Measurements from ENCODE around the gene SEPTIN5. TPM values are rescaled to one million over a fixed set of nuclear protein-coding genes. Genes with fewer than 3 reads are reported as not detected.

SEPTIN5 gene
- total and polyA plus RNA-seq, 2 donors = 10.1 to 22.2 TPM

- Histone ChIP-seq H3K36me3 (ENCODE audit: control insufficient read depth in 2 of 2, insufficient read depth in 2 of 2, low read length in 1 of 2) (no peaks in the 10 kb centered on the region), H3K27ac (ENCODE audit: low read depth in 1 of 2, low read length in 1 of 2) (no peak overlapping the region), H3K9me3 (ENCODE audit: control insufficient read depth in 2 of 2, insufficient read depth in 1 of 2, low read length in 1 of 2) (peaks cover 2 to 22% of the 10 kb centered on the region in 2 donors), H3K4me1 (ENCODE audit: control insufficient read depth in 2 of 2, insufficient read depth in 2 of 2, low read length in 2 of 2) (peaks cover 0 to 33% of the 10 kb centered on the region in 2 donors), H3K4me3 (ENCODE audit: low read length in 2 of 2) (peak overlapping the region in 1 of 2 donors; percentile 40), H3K27me3 (ENCODE audit: control insufficient read depth in 2 of 2, insufficient read depth in 1 of 2, low read length in 1 of 2) (peaks cover 82 to 98% of the 10 kb centered on the region in 2 donors)
- WGBS = 3% methylated on average over 83 of the region's 83 CpGs
- DNase-seq (ENCODE audit: low read depth in 6 of 9, low spot score in 9 of 9) = no peak
Observed at GRCh38 chr22:19765477-19766239, 51.4 kb downstream of the SEPTIN5 start.

GRCh38 chr22:19766240-19766510, 51.9 kb downstream of the SEPTIN5 start:
- 1% methylated on average over 36 of the region's 36 CpGs for WGBS
- no peak overlapping the region for H3K27ac ChIP-seq (ENCODE audit: low read depth in 1 of 2, low read length in 1 of 2)
- peak overlapping the region in 1 of 2 donors; percentile 40 for H3K4me3 ChIP-seq (ENCODE audit: low read length in 2 of 2)
- H3K9me3 ChIP-seq (ENCODE audit: control insufficient read depth in 2 of 2, insufficient read depth in 1 of 2, low read length in 1 of 2) = peaks cover 2 to 22% of the 10 kb centered on the region in 2 donors
- H3K4me1 ChIP-seq (ENCODE audit: control insufficient read depth in 2 of 2, insufficient read depth in 2 of 2, low read length in 2 of 2) = peaks cover 0 to 38% of the 10 kb centered on the region in 2 donors
- H3K27me3 ChIP-seq (ENCODE audit: control insufficient read depth in 2 of 2, insufficient read depth in 1 of 2, low read length in 1 of 2) = peaks cover 81 to 99% of the 10 kb centered on the region in 2 donors
- no peaks in the 10 kb centered on the region for H3K36me3 ChIP-seq (ENCODE audit: control insufficient read depth in 2 of 2, insufficient read depth in 2 of 2, low read length in 1 of 2)
- DNase-seq (ENCODE audit: low read depth in 6 of 9, low spot score in 9 of 9) = no peak

- 2% methylated on average over 103 of the region's 103 CpGs for WGBS
- H3K27me3 ChIP-seq (ENCODE audit: control insufficient read depth in 2 of 2, insufficient read depth in 1 of 2, low read length in 1 of 2) = peaks cover 77 to 99% of the 10 kb centered on the region in 2 donors
- no peak for DNase-seq (ENCODE audit: low read depth in 6 of 9, low spot score in 9 of 9)
Observed at GRCh38 chr22:19766511-19767426, 52.5 kb downstream of the SEPTIN5 start.

GRCh38 chr22:19767427-19768341, 53.4 kb downstream of the SEPTIN5 start:
- Histone ChIP-seq H3K27me3 (ENCODE audit: control insufficient read depth in 2 of 2, insufficient read depth in 1 of 2, low read length in 1 of 2) (peaks cover 71 to 99% of the 10 kb centered on the region in 2 donors), H3K4me3 (ENCODE audit: low read length in 2 of 2) (no peak overlapping the region), H3K9me3 (ENCODE audit: control insufficient read depth in 2 of 2, insufficient read depth in 1 of 2, low read length in 1 of 2) (peaks cover 2 to 15% of the 10 kb centered on the region in 2 donors), H3K36me3 (ENCODE audit: control insufficient read depth in 2 of 2, insufficient read depth in 2 of 2, low read length in 1 of 2) (no peaks in the 10 kb centered on the region), H3K4me1 (ENCODE audit: control insufficient read depth in 2 of 2, insufficient read depth in 2 of 2, low read length in 2 of 2) (peaks cover 0 to 34% of the 10 kb centered on the region in 2 donors), H3K27ac (ENCODE audit: low read depth in 1 of 2, low read length in 1 of 2) (no peak overlapping the region)
- DNase-seq (ENCODE audit: low read depth in 6 of 9, low spot score in 9 of 9) = no peak
- whole genome bisulfite sequencing = 21% methylated on average over 35 of the region's 35 CpGs

More at GRCh38 chr22:19766511-19767426, 52.5 kb downstream of the SEPTIN5 start:
- Histone ChIP-seq H3K36me3 (ENCODE audit: control insufficient read depth in 2 of 2, insufficient read depth in 2 of 2, low read length in 1 of 2) (no peaks in the 10 kb centered on the region), H3K27ac (ENCODE audit: low read depth in 1 of 2, low read length in 1 of 2) (no peak overlapping the region), H3K9me3 (ENCODE audit: control insufficient read depth in 2 of 2, insufficient read depth in 1 of 2, low read length in 1 of 2) (peaks cover 2 to 19% of the 10 kb centered on the region in 2 donors), H3K4me1 (ENCODE audit: control insufficient read depth in 2 of 2, insufficient read depth in 2 of 2, low read length in 2 of 2) (peaks cover 0 to 39% of the 10 kb centered on the region in 2 donors), H3K4me3 (ENCODE audit: low read length in 2 of 2) (peak overlapping the region in 1 of 2 donors; percentile 23)

GRCh38 chr22:19769393-19769715, 55.1 kb downstream of the SEPTIN5 start:
- Histone ChIP-seq H3K27ac (ENCODE audit: low read depth in 1 of 2, low read length in 1 of 2) (no peak overlapping the region), H3K4me3 (ENCODE audit: low read length in 2 of 2) (no peak overlapping the region), H3K27me3 (ENCODE audit: control insufficient read depth in 2 of 2, insufficient read depth in 1 of 2, low read length in 1 of 2) (peaks cover 54 to 98% of the 10 kb centered on the region in 2 donors), H3K9me3 (ENCODE audit: control insufficient read depth in 2 of 2, insufficient read depth in 1 of 2, low read length in 1 of 2) (peaks cover 0 to 11% of the 10 kb centered on the region in 2 donors), H3K36me3 (ENCODE audit: control insufficient read depth in 2 of 2, insufficient read depth in 2 of 2, low read length in 1 of 2) (no peaks in the 10 kb centered on the region), H3K4me1 (ENCODE audit: control insufficient read depth in 2 of 2, insufficient read depth in 2 of 2, low read length in 2 of 2) (peaks cover 0 to 33% of the 10 kb centered on the region in 2 donors)
- 96% methylated on average over 12 of the region's 12 CpGs for WGBS
- no peak for DNase-seq (ENCODE audit: low read depth in 6 of 9, low spot score in 9 of 9)

- no peak for DNase-seq (ENCODE audit: low read depth in 6 of 9, low spot score in 9 of 9)
- 86% methylated on average over 25 of the region's 25 CpGs for WGBS
- Histone ChIP-seq H3K36me3 (ENCODE audit: control insufficient read depth in 2 of 2, insufficient read depth in 2 of 2, low read length in 1 of 2) (no peaks in the 10 kb centered on the region), H3K4me1 (ENCODE audit: control insufficient read depth in 2 of 2, insufficient read depth in 2 of 2, low read length in 2 of 2) (peaks cover 0 to 25% of the 10 kb centered on the region in 2 donors), H3K27ac (ENCODE audit: low read depth in 1 of 2, low read length in 1 of 2) (no peak overlapping the region), H3K27me3 (ENCODE audit: control insufficient read depth in 2 of 2, insufficient read depth in 1 of 2, low read length in 1 of 2) (peaks cover 42 to 94% of the 10 kb centered on the region in 2 donors), H3K9me3 (ENCODE audit: control insufficient read depth in 2 of 2, insufficient read depth in 1 of 2, low read length in 1 of 2) (peaks cover 0 to 3% of the 10 kb centered on the region in 2 donors), H3K4me3 (ENCODE audit: low read length in 2 of 2) (no peak overlapping the region)
Observed at GRCh38 chr22:19770349-19771220, 56.3 kb downstream of the SEPTIN5 start.

GRCh38 chr22:19772422-19772672, 58.0 kb downstream of the SEPTIN5 start:
- Histone ChIP-seq H3K9me3 (ENCODE audit: control insufficient read depth in 2 of 2, insufficient read depth in 1 of 2, low read length in 1 of 2) (peaks cover 0 to 3% of the 10 kb centered on the region in 2 donors), H3K36me3 (ENCODE audit: control insufficient read depth in 2 of 2, insufficient read depth in 2 of 2, low read length in 1 of 2) (no peaks in the 10 kb centered on the region), H3K4me3 (ENCODE audit: low read length in 2 of 2) (no peak overlapping the region), H3K27me3 (ENCODE audit: control insufficient read depth in 2 of 2, insufficient read depth in 1 of 2, low read length in 1 of 2) (peaks cover 24 to 89% of the 10 kb centered on the region in 2 donors), H3K4me1 (ENCODE audit: control insufficient read depth in 2 of 2, insufficient read depth in 2 of 2, low read length in 2 of 2) (peaks cover 2 to 24% of the 10 kb centered on the region in 2 donors), H3K27ac (ENCODE audit: low read depth in 1 of 2, low read length in 1 of 2) (no peak overlapping the region)
- no peak for DNase-seq (ENCODE audit: low read depth in 6 of 9, low spot score in 9 of 9)
- 83% methylated on average over 4 of the region's 4 CpGs for WGBS

Measured in thymus (tissue), 11 donors.